Measurements from ENCODE around the gene ALK.

Gene ALK

DNA sequence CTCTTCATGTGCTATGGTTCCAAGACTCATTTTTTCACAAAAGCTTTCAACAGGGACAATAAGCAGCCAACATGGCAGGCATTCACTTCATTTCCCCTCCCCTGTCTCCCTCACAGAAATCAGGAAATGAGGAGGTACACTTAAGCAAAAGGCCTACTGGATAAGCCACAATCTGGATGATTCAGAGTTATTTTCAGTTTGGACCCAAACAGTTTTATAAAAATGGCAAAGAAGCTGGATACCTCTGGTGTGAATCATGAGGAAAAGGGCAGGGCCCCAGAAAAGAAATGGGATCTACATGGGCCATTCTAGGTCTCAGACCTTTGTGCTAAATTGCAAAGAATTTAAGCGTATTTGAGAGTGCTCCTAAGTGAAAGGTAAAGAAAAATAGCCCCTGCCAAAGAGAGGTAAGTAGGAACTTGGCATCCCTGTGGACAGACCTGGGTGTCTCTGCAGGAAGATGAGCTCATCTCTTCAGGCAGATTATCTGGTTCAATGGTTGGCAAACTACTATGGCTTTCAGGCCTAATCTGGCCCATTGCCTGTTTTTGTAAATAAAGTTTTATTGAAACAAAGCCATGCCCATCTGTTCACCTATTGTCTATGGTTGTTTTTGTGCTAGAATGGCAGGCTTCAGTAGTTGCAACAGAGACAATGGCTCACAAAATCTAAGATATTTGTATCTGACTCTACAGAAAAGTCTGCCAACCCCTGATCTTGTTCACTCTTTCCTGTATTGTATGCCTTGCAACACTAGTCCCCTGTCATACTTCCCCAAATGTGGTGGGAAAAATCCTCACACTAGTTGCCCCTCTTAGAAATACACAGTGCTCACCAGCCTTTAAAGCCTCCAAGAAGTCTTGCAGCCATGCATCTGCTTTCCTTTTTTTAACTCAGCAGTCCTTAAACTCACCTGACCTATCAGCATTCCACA is 315.0 kb downstream of the ALK start:
- peak; percentile 50 for DNase-seq

DNA sequence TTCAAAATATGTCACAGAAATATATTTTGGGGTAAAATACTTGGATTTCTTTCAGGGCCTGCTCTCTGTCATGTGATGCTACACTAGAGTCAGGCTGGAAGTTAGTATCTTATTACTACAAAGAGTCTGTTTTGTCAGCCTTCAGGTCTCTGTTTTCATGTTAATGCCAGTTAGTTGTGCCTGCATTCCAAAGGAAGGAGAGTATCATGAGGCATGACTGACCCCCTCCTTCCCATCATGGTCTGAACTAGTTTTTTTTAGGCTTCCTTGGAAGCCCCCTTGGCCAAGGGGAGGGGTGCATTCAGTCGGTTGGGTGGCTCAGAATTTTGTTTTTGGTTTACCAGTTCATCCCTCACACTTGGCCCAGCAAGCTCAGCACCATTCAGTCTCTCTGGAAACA is 318.0 kb downstream of the ALK start:
- no peak for DNase-seq

DNA sequence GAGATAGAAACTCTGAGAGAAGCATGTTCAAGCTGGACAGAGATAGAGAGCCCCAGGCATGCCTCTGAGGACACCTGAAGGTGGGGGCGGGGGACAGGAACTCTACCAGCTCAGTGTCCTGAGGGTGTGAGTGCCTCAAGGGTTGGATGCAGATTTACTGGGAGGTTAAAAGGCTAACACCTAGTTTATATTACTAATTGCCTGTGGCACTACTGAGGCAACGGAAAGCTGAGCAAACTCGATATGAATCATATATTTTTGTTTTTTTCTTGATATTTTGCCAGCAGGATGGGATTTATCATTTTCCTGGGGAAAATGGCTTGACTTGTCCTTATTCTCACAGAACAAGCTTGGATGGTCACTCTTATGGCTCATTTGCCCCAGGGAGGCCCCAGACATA is 319.5 kb downstream of the ALK start:
- peak; percentile 3 for DNase-seq

DNA sequence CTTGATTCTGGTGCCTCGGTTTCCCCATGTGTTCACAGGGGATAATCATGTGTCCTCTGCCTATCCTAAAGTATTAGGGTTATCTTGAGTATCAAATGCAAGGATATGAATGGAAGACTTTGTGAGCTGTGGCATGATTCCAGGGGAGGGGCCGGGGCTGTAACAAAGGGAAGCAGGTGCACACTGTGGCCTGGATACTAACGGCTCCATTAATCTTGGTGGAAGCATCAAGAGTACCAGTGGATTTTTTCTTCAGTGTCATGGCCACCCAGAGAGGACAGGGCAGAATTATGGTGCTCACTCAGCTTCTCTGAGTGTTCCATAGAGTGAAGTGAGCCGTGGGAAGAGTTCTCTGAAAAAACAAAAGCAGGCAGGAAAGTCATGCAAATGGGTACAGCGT is 320.1 kb downstream of the ALK start:
- peak; percentile 22 for DNase-seq

DNA sequence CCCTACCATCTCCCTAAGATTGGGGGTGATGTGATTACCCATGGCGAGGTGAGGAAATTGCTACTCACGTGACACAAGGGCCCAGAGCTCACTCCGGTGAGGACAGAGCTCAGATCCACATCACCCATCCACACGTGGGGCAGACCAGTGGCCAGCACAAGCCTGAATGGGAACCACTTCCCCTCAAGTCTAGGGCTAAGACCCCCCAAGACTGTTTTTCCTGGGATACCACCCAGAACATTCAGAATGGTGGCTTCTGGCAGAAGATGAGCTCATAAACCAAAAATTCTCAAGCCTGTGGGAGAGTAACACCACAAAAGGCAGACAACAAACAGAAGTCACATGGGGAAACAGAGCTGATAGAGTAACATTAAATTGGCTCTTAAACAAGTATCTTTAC is 321.4 kb downstream of the ALK start:
- DNase-seq = no peak

DNA sequence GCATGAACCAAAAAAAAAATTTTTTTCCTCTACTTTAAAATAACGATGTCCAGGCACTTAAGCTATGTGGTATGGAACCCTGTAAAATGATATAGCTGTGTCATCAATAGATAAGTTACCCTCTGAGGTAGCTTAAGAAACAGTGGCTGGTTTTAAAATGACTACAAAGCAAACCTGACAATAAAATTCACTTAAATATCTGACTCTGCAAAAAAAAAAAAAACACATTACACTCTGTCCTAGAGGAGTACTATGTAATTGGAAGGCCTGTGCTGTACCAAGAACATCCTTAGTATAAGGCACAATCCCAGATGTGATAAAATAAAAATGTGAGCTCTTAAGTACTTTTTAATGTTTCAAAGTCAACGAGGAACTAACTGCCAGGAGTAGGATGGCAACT is 322.4 kb downstream of the ALK start:
- DNase-seq = no peak

DNA sequence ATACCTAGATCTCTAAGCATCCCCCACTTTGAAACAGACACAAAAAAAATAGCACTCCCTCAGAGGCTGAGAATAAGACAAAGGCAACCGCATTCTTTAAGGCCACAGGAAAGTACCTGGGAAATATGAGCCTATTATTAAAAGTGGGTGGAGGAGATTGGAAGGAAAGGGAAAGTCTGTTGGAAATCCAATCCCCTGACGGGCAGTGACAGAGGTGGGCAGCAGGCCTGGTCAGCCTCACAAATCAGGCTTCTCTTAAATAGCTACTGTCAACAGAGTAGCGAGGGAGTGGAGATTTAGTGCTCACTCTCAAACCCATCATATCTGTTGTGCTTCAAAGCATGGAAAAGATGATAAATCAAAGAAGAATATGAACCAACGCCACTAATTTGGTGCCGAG is 324.4 kb downstream of the ALK start:
- peak; percentile 18 for DNase-seq

DNA sequence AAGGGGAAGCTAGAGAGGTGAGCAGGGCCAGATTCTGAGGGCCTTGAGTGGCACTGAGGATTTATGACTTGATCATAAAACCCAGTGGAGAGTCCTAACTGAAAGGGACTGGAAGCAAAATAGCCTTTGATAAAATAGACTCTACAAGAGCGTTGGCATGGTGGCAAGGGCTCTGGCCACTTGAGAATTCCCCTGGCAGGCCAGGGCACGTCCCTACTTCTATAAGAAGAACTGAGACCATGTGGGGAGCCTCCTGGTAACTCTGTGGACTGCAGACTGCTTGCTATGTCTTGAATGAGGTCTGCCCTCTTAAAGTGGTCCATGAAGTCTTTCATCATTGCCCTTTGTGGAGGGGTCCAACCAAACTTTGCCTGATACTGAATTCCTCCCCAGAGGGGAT is 324.8 kb downstream of the ALK start:
- DNase-seq = peak; percentile 20

DNA sequence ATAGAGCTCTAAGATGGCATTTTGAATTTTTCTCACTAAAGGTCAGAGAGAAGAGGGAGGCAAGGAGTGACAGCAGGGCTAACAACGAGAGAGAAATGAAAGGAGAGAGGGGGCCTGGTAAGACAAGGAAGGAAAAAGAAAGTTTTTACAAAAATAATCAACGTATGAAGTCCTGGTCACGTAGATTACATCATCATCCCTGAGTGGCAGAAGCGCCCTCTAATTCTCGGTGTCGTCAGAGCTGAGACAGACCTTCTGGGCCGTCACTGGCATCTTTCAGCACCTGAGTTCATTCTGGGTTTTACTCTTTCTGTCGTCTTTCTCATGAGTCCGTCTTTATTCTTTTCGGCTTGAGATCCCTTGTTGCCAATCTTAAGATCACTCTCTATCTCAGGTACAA is 329.8 kb downstream of the ALK start:
- no peak for DNase-seq

DNA sequence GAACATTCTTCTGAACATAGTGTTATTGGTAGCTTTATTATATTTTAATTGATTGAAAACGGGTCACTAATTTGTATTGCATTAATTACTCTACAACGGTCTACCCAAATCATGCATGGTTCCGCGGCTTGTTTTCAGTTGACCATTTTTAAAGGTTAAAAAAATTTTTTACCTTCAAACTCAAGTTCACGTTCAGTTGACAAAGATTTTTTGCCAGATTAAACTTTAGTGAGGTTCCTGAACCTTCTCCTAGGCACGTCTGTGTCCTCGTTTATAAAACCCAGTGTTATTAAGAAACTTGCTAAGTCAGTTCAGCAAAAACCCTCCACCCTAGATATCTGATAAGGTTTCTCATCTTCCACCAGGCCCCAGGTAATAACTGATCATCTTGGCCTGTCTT is 331.2 kb downstream of the ALK start:
- no peak for DNase-seq

DNA sequence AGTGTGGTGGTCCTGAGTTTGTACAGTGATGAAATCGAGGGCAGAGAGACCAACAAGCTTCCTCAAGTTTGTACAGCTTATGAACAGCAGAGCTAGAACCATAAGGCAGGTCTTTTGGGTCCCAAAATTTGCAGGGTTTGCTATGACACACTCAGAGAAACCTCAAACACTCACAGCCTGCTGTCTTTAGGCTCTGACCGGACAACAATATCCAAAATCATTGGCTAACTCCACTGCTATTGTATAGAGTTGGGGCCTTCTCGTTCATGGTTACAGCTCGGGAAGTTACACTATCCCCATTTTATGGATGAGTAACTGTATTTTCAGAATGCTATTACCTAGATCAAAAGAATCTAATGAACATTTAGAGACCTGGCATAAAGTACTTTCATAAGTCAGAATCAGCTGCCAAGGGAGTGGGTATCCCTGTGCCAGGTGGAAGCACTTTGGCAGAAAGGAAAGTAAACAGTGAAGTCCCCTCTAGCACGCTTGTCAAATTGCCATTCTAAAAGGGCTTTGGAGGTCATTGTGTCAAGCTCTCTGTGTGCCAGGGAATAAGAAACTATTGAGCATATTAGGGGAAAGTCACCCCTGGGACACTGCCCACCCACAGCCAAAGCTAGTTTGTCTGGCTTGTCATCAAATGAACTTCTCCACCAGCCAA is 331.8 kb downstream of the ALK start:
- DNase-seq = peak; percentile 8

DNA sequence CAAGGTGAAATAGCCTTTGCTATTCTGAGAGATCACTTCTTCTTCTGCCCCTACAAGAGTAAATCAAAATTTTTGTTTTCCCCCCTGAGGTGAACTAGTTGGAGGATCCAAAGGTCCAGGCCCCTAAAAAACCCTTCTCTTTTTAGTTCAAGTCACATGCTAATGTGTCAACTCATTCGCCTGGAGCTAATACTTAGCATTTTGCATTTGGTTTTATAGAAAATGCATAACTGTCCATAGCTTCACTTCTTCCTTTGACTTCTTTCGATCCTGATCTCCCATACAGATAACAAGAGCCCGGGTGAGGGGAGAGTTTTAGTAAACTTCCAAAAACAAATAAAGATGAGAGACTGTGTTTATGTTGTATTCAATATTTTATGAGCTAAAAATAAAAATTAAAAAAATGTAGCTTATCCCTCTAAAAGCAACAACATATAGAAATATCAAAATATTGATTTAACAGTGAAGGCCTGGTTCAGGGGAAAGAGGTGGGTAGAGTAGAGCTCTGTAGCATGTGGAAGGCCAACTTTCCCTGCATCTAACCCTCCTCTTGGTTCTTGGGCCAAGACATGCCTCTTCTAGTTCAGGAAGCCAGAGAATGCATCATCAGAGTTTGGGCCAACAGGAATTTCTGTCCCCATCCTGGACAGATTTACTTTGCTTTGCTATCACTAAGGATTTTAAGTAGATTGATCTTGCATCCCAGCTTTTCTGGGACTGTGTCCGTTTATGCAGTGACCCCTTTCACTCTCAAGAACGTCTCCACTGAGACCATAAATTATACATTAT is 333.8 kb downstream of the ALK start:
- DNase-seq = no peak

DNA sequence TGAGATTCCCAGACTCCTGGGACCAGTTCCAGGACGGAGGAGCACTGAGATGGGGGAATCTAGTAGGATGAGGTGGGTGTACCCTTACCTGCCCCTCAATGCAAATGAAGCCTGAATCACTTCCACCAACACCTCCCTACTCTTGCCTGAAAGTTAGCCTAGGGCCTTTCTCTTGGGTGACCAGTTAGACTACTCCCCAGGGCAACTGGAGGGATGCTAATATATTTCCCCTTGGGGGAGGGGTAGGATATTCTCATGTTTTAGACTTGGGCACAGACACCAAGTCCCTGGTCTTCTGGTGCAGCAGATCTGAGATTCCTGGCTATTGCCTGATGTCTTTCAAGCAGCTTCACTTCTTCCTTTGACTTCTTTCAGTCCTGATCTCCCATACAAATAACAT is 334.5 kb downstream of the ALK start:
- DNase-seq = no peak

DNA sequence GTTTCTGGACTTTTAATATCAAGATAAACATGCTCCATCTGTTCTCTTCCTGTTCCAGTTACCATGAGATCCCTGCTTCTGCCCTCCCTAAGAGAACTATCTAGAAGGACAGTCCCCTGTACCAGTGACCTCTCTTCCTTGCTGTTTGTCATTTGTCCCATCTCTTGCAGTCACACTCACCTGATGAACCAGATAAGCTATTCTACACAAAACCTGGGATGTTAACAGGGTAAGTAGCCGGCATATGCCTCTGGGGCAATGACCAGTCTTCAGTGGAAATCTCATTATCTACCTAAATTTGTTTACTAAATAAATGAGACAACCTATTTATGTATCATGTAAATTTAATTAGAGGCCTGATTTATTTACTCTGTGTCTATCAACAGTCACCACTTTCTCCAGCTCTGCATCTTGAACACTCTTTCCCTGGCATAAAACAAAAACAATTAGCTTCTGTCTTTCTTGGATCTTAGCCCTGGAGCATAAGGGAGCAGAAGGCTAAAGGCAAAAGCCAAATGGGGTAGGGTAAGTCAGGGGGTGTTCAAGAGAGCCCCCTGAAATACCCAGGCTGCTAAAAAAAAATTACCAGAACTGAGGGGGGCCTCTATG is 337.7 kb downstream of the ALK start:
- no peak for DNase-seq

DNA sequence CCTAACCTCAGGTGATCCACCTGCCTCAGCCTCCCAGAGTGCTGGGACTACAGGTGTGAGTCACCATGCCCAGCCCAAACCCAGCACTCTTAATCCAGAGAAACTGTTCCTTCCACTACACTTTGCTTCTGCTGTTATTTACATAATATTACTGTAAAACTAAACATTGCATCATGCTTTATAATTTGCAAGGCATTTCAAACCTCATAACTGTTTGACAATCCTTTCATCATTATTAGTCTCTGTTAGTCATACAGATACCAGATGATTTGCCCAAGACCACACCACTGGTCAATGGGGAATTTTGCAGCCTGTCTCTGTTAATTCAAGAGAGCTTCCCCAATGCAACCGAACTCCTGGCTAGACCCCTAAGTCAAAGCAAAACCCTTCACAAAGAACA is 338.3 kb downstream of the ALK start:
- no peak for DNase-seq

DNA sequence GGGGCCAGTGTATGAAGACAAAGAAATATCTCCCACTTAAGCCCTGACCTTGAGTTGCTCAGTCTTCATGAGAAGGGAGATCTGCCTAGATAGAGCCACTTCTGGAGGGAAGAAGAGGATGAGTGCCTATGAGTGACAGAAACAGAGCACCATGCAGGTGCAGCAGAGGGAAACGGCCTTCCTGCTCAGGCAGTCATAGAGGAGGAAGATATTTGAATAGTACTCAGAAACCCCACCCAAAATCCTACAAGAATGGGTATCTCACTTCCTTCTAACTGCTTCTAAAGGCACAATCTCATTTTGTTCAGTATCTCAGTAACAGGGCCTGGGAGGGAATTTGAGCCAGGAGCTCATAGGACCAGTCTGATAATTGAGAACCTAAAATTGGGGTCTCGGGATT is 339.3 kb downstream of the ALK start:
- no peak for DNase-seq

DNA sequence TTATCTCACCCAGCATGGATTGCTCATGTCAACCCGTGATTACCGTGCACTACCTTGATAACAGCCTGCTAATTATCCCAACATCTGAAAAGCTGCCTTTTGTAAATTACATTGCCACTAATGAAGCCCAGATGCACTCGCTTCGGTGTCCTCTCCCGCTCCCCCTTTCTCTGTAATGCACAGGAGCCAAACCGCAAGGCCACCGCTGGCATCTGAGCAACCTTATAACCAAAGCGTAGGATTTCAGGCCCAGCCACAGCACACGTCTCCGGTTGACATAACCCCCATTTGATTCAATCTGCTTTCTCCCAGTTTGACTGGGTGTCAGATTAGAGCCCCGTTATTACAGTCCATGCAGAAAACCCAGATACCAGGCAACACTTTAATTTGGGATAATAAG is 341.2 kb downstream of the ALK start:
- peak; percentile 82 for DNase-seq

DNA sequence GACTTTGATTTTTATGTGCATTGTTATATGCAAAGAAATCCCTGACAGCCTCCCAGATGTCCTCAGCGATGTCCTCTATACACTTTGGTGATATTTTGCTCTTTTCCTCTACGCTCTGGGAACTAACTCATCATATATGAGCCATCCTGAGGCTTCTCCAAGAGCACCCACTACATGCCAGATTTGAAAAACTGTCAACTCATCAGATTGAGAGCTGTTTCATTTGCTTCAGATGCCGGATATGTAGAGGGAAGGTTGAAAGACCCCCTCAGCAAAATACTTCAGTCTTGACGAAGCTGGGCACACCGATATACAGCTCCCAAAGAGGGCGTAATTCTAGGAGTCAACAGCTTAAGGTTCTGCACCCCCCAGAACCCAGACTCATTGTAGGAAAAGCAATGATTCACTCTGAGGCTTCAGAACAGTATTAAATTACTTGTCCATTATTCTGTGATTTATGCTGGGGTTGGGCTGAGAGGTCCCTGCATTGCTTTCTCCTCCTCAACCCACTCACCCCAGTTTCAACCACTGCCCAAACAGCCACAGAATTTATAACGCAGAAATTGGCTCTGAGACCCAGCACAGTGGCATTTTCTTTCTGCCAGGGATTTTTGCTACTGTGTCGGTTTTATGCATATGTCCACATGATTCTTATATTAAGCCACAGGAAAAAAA is 341.8 kb downstream of the ALK start:
- DNase-seq = peak; percentile 59

DNA sequence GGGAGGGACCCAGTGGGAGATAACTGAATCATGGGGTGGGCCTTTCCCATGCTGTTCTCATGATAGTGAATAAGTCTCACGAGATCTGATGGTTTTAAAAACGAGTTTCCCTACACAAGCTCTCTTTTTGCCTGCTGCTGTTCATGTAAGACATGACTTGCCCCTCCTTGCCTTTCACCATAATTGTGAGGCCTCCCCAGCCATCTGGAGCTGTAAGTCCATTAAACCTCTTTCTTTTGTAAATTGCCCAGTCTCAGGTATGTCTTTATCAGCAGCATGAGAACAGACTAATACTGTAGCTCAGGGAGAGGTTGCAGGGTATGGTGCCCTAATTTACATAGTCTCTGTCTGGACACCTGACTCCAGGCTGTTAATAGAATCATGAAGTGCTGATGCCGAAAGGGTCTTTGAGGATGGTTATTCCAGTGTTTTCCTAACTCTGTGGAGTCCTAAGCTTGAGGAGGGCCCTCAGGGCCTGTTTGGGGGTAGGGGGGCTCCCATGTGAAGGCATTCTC is 343.2 kb downstream of the ALK start:
- peak; percentile 54 for DNase-seq

DNA sequence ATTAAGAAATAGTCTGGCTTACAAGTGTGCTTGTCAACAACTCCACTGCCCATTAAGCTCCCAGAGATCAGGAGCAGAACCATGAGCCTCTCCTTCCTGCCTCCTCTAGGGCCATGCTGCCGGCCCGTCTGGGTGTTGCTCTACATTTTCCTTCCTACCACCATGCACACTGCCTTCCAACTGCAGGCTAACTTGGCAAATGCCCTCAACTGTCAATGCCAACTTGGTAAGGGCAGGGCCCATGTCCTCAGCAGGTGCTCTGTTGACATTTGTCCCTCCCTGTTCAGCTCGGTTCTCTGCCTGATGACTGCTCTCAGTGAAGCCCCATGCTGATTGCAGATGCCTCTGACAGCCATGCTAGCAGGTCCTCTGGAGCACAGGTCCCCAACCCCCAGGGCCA is 345.2 kb downstream of the ALK start:
- peak; percentile 28 for DNase-seq

DNA sequence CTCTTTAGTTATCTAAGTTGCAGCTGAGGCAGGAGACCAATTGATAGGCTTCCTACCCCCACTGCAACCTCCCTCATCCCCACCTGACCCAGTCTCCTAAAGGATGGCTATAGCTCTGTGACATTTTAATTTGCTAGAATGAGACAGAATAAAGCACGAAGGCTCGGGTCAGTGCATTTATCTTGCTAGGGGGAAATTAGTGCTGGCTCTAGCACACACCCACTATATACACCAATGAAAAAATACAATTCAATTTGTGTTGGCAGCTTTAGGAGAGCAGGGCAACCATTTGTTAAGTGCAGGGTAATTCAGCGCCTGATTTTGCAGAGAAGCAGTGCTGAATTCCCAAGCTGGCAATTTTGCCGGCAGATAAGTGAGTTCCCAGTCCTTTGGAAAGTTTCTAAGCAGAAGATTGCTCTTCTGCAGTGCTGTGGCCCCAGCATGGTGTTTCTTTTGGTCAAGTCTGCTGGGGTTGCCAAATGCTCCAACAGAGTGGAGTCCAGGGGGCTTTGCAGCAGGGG is 346.0 kb downstream of the ALK start:
- DNase-seq = no peak

DNA sequence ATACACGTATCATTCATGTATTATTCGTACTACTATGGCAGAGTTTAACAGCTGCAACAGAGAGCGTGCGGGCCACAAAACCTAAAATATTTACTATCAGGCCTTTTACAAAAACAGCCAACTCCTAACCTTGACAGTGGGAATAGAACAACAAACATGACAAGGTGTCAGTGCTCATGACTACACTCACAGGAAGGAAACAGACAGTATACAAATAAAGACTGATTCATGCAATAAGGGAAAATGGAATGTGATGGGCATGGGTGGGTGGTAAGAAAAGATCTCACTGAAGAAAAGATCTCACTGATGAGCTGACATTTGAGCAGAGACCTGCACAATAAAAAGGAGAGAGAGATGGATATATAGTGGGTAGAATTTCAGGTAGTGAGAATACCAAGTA is 347.8 kb downstream of the ALK start:
- no peak for DNase-seq

Measured in NCI-H69 (cell line).